A549 (cell line): ENCODE data around the gene SAXO2. TPM values are rescaled to one million over a fixed set of nuclear protein-coding genes. Genes with fewer than 3 reads are reported as not detected.
A peak's percentile ranks its signal among the peaks of the same experiment; 100 is the strongest.
"Not testable (repeated sequence)": the region's sequence is repeated elsewhere in the genome, so short reads cannot be mapped to it uniquely, and the experiment has no call there.

Experiments used
- ATAC-seq, 2 experiments: fragments of 200-7000 bp in 1 of 2; fragments of >200 bp in 1 of 2; cut with Nextera tagmentation in 1 of 2; cut with Tn5 transposase in 1 of 2; 3 replicates each; pipeline versions ENCODE4 v1.8.0 to v1.9.1; 2018 to 2020; ENCODE audit warnings: mild to moderate bottlenecking in 1 of 2, moderate library complexity in 1 of 2
- CTCF ChIA-PET: fragments of 300-600 bp; sonication (Branson Sonifier 250); formaldehyde crosslinking; extraction: SDS; loops from one replicate; lab custom pipeline; 2021; ENCODE audit warnings: antibody characterized with exemption, inconsistent platforms; lab: Yijun Ruan, JAX
- POLR2A ChIA-PET: fragments of 350-600 bp; formaldehyde crosslinking; extraction: SDS; loops from one replicate; lab custom pipeline; 2021; ENCODE audit warnings: antibody characterized with exemption, inconsistent platforms; lab: Yijun Ruan, JAX
- DNase-seq, 2 experiments: peaks; one replicate each; pipeline versions ENCODE4 v3.0.0 to v3.0.0-alpha.2; 2011 to 2016; ENCODE audit warnings: low read depth in 1 of 2, low spot score in 1 of 2
- FAIRE-seq: peaks from 2 replicates; lab custom pipeline; 2011; peaks lifted over from hg19 to GRCh38; lab: Jason Lieb, UNC
- H3K27ac ChIP-seq, 2 experiments: fragments of >200 bp; sonication (Bioruptor Twin); formaldehyde crosslinking; 3 replicates each; pipeline ENCODE4 v1.5.1; 2016 to 2017
- H3K4me1 ChIP-seq: fragments of >200 bp; sonication (Bioruptor Twin); formaldehyde crosslinking; 3 replicates; pipeline ENCODE4 v1.6.1; 2016
- H3K4me2 ChIP-seq: fragments of >200 bp; sonication (Bioruptor Twin); formaldehyde crosslinking; 3 replicates; pipeline ENCODE4 v1.6.1; 2016
- H3K4me3 ChIP-seq: fragments of >200 bp; sonication (Bioruptor Twin); formaldehyde crosslinking; 3 replicates; pipeline ENCODE4 v1.5.1; 2016
- H3K9me3 ChIP-seq: fragments of >200 bp; sonication (Bioruptor Twin); formaldehyde crosslinking; 3 replicates; pipeline ENCODE4 v1.6.1; 2016
- FOSL2 ChIP-seq, 2 experiments: fragments of 450-650 bp in 1 of 2; fragments of >200 bp in 1 of 2; sonication (Bioruptor Twin) in 1 of 2; formaldehyde crosslinking; IDR thresholded peaks; 2 replicates each; pipeline versions ENCODE4 v1.5.0 to v1.6.1; 2016 to 2020; ENCODE audit warnings: mild to moderate bottlenecking in 1 of 2, moderate library complexity in 1 of 2
- HEYL ChIP-seq: fragments of 250-450 bp; sonication (Bioruptor Pico); IDR thresholded peaks from 2 replicates; pipeline ENCODE4 v1.8.0; 2021; ENCODE audit warnings: mild to moderate bottlenecking, moderate library complexity
- PHF8 ChIP-seq: fragments of 200-600 bp; sonication (generic); IDR thresholded peaks from 2 replicates; pipeline ENCODE4 v1.6.1; 2016; ENCODE audit warnings: low read depth, mild to moderate bottlenecking, antibody characterized with exemption, moderate library complexity, borderline replicate concordance
- ZFP36 ChIP-seq: fragments of 450-650 bp; IDR thresholded peaks from 2 replicates; pipeline ENCODE4 v1.6.1; 2014; ENCODE audit warnings: borderline replicate concordance; ENCODE audit not compliant: partially characterized antibody
- WGBS: methylation state at CpG from one replicate; pipeline ENCODE4 v1.1.6; 2017; ENCODE audit errors: missing lambda C conversion rate; 5-methylcytosine and 5-hydroxymethylcytosine counted together
- polyA plus RNA-seq, 4 experiments: library from polyadenylated mRNA; depleted of rRNA in 3 of 4; stranded (reverse); fragments of >200 nt; fragmentation: RNase III in 1 of 4; extraction: RNeasy Plus Mini Kit Qiagen cat#74134 plus additional on column Dnase treatment in 1 of 4; gene quantifications; 2 replicates in 3 of 4; 3 replicates in 1 of 4; pipeline ENCODE4 v1.2.3, GENCODE V29; 2011 to 2017
- TF ChIP-seq, protein P1 (sequence below): fragments of 200-600 bp; sonication (generic); IDR thresholded peaks from 2 replicates; pipeline ENCODE4 v1.6.1; 2016; ENCODE audit warnings: antibody characterized with exemption, mild to moderate bottlenecking, moderate library complexity
- TF ChIP-seq, protein P2 (sequence below): IDR thresholded peaks from 2 replicates; pipeline ENCODE4 v1.6.1; 2012
- TF ChIP-seq, protein P3 (sequence below): fragments of 450-650 bp; IDR thresholded peaks from 2 replicates; pipeline ENCODE4 v1.6.1; 2014; ENCODE audit warnings: antibody characterized with exemption
- TF ChIP-seq, protein P4 (sequence below): fragments of 250-450 bp; sonication (Bioruptor Pico); IDR thresholded peaks from 2 replicates; pipeline ENCODE4 v1.5.0; 2020; ENCODE audit warnings: low read depth, mild to moderate bottlenecking, moderate library complexity

SAXO2 gene
- polyA plus RNA-seq, 2 of the 4 experiments (the other 2 are of a cell fraction): 1.1 to 2.5 TPM

DNA sequence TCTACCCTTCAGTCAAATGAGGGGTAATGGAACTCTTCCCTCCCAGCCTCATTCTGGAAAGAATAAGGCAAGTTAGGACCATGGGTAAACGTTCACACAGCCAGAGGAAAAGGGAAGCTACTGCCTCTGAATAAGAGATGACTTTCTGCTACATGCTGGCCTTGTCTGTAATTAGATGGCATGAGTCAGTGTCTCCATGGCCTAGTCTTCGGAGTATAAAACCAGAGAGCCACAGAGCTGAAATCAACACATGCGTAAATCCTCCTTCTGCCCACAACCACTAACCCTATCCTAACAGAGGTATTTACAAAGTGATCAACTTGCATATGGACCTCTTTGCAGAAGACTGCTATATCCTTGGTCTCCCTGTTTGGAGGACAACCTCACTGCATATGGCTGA is 14.4 kb upstream of the SAXO2 start:
- H3K9me3 ChIP-seq, H3K4me1 ChIP-seq, H3K27ac ChIP-seq, DNase-seq, H3K4me2 ChIP-seq, ATAC-seq, H3K4me3 ChIP-seq, CTCF ChIA-PET, FAIRE-seq: not testable (repeated sequence)
- 80% methylated on average over 3 of the region's 3 CpGs for WGBS
- POLR2A ChIA-PET: interaction anchor here (0.7 kb wide), 1 partner anchor 95 kb away, joined by 3 read pairs; no protein-coding TSS in a partner anchor

DNA sequence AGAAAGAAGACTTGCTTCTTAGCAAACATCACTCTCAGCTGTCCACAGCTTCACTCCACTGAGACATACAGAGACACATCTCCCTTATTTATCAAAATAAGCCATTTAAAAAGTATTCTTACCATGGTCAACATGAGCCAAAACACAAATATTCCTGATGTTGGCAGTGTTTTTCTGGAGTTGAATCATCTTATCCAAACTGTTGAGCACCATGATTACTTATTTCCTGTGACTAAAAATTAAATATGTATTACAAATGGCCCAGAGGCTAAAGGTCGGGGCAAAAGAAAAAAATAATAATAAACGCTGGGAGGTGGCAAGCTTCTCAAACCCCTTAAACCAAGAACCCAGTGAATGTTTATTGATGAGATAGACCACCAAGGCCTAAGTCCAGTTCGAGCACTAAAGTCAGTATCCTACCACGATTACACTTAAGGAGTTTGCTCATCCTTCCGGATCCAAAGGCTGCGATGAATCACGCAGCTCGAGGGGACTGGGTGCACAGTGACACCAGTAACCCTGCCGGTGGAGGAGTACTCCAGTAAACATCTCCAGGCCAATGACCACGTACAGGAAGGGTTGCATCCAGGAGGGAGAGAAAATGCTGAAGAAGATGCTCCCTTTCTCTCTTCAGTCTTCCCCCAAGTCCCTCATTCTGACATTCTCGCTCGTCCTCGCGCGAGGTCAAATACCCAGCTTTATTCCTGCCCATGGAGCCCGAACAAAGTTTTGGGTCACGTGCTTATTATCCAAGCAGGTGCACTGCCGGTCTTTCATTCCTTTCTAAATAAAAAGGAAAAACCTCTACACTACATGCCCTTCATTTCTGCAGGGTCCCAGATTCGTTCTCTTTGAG is 824 bp upstream of the SAXO2 start:
- peak; percentile 73 to 84 for ATAC-seq
- Histone ChIP-seq H3K4me1 (peaks cover 19% of the 10 kb centered on the region; the same call in 2 of the 3 replicates), H3K4me3 (peak overlapping the region; percentile 68), H3K4me2 (peak overlapping the region; percentile 78)
- DNase-seq: peak; percentile 54 to 77
- FAIRE-seq: not testable (repeated sequence)
- TF ChIP-seq, protein P1, sequence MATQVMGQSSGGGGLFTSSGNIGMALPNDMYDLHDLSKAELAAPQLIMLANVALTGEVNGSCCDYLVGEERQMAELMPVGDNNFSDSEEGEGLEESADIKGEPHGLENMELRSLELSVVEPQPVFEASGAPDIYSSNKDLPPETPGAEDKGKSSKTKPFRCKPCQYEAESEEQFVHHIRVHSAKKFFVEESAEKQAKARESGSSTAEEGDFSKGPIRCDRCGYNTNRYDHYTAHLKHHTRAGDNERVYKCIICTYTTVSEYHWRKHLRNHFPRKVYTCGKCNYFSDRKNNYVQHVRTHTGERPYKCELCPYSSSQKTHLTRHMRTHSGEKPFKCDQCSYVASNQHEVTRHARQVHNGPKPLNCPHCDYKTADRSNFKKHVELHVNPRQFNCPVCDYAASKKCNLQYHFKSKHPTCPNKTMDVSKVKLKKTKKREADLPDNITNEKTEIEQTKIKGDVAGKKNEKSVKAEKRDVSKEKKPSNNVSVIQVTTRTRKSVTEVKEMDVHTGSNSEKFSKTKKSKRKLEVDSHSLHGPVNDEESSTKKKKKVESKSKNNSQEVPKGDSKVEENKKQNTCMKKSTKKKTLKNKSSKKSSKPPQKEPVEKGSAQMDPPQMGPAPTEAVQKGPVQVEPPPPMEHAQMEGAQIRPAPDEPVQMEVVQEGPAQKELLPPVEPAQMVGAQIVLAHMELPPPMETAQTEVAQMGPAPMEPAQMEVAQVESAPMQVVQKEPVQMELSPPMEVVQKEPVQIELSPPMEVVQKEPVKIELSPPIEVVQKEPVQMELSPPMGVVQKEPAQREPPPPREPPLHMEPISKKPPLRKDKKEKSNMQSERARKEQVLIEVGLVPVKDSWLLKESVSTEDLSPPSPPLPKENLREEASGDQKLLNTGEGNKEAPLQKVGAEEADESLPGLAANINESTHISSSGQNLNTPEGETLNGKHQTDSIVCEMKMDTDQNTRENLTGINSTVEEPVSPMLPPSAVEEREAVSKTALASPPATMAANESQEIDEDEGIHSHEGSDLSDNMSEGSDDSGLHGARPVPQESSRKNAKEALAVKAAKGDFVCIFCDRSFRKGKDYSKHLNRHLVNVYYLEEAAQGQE: peak; percentile 52; the same call in 1 of the 2 replicates
- TF ChIP-seq, protein P2, sequence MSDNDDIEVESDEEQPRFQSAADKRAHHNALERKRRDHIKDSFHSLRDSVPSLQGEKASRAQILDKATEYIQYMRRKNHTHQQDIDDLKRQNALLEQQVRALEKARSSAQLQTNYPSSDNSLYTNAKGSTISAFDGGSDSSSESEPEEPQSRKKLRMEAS: peak; percentile 4; the same call in 1 of the 2 replicates
- 0 out of 2 replicates have a peak, but pooled peaks have one; percentile 20 for TF ChIP-seq FOSL2 (IDR thresholded peaks at IDR 0.05)
- peak; percentile 77 for TF ChIP-seq FOSL2 (CRISPR knock-in tag; IDR thresholded peaks at IDR 0.05)
- TF ChIP-seq, protein P3, sequence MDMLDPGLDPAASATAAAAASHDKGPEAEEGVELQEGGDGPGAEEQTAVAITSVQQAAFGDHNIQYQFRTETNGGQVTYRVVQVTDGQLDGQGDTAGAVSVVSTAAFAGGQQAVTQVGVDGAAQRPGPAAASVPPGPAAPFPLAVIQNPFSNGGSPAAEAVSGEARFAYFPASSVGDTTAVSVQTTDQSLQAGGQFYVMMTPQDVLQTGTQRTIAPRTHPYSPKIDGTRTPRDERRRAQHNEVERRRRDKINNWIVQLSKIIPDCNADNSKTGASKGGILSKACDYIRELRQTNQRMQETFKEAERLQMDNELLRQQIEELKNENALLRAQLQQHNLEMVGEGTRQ: peak; percentile 82
- TF ChIP-seq, all 56 proteins: peak for 4; not testable (repeated sequence) for 52
- POLR2A ChIA-PET: interaction anchor here (0.6 to 1.6 kb wide), 5 partner anchors 15 to 278 kb away, joined by 3 to 6 read pairs (median 4); partner anchors contain the start of gene RPS17
- CTCF ChIA-PET: interaction anchor here (1.0 to 1.1 kb wide), 2 partner anchors 10 to 16 kb away, joined by 3 to 4 read pairs; no protein-coding TSS in a partner anchor
- WGBS: under 1% methylated on average over 19 of the region's 19 CpGs
- H3K27ac ChIP-seq: peak overlapping the region; percentile 74 to 93
- H3K9me3 ChIP-seq: not testable (repeated sequence)

DNA sequence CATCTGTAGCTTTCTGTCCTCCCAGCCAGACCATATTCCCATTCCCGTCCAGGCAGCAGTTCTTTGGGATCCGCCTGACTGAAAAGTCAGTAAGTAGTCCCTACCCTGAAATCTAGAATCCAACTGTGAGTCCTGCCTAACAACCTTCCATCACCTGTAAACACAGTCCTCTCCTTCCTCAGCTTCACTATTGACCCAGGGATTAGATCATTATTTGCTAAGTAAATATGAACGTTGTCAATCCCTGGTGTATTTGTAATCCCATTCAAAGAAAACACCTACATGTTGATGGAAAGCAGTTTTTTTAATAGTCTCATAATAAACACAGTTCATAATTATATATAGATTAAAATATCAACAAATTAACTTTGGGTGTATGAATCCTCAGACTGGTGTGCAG is 732 bp downstream of the SAXO2 start:
- Histone ChIP-seq H3K9me3 (no peaks in the 10 kb centered on the region), H3K4me2 (peak overlapping the region; percentile 78), H3K4me1 (peaks cover 19% of the 10 kb centered on the region; the same call in 2 of the 3 replicates), H3K4me3 (peak overlapping the region; percentile 68), H3K27ac (peak overlapping the region in 1 of 2 experiments; percentile 93; a peak in 3 of 6 replicates)
- ChIA-PET POLR2A (interaction anchor here (1.4 kb wide), 1 partner anchor 277 kb away, joined by 5 read pairs; the partner anchor contains the start of gene RPS17), CTCF (no interaction called here)
- 9% methylated on average over 3 of the region's 3 CpGs for WGBS
- DNase-seq (peak; percentile 67 to 68), ATAC-seq (peak; percentile 30 to 31; a peak in 5 of 6 replicates), FAIRE-seq (no peak)
- TF ChIP-seq PHF8 (no peak), ZFP36 (peak; percentile 57), FOSL2 (IDR thresholded peaks at IDR 0.05) (no peak), FOSL2 (CRISPR knock-in tag; IDR thresholded peaks at IDR 0.05) (peak; percentile 11; the same call in 1 of the 2 replicates), HEYL (CRISPR knock-in tag) (no peak)
- TF ChIP-seq, protein P4, sequence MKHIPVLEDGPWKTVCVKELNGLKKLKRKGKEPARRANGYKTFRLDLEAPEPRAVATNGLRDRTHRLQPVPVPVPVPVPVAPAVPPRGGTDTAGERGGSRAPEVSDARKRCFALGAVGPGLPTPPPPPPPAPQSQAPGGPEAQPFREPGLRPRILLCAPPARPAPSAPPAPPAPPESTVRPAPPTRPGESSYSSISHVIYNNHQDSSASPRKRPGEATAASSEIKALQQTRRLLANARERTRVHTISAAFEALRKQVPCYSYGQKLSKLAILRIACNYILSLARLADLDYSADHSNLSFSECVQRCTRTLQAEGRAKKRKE (CRISPR knock-in tag): no peak

DNA sequence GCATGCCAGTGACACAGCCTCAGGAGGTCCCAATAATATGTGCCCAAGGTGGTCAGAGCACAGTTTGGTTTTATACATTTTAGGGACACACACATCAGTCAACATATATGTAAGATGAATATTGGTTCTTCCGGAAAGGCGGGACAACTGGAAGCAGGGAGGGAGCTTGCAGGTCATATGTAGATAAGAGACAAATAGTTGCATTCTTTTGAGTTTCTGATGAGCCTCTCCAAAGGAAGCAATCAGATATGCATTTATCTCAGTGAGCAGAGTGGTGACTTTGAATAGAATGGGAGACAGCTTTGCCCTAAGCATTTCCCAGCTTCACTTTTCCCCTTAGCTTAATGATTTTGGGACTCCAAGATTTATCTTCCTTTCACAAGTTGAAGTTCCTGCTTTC is 4.5 kb downstream of the SAXO2 start:
- ATAC-seq, H3K27ac ChIP-seq, H3K9me3 ChIP-seq, DNase-seq, H3K4me3 ChIP-seq, FAIRE-seq, H3K4me2 ChIP-seq, POLR2A ChIA-PET, H3K4me1 ChIP-seq: not testable (repeated sequence)
- WGBS: 97% methylated on average over 2 of the region's 2 CpGs
- CTCF ChIA-PET: interaction anchor here (1.6 kb wide), 1 partner anchor 992 kb away, joined by 3 read pairs; no protein-coding TSS in a partner anchor

DNA sequence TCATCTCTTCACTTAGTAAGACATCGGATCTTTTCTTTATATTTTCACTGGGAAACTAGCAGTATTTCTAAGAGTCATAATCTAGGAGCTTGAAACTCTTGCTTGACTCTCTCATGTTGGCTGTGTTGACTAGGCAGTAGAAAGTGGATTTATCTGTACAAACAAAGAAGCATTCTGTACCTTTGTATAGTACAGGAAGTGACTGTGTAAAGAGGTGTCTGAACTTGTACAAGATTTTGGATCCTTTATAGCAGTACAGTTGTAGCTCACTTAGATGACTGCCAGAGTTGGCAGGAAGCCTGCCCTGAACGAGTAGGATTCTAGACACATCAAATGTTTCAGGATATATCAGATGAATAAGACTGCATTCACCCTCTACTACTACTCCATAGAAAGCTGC is 5.8 kb downstream of the SAXO2 start:
- DNase-seq, H3K9me3 ChIP-seq, POLR2A ChIA-PET, ATAC-seq, H3K4me2 ChIP-seq, H3K27ac ChIP-seq, H3K4me3 ChIP-seq, H3K4me1 ChIP-seq: not testable (repeated sequence)
- WGBS: 45% methylated on average over 2 of the region's 2 CpGs
- FAIRE-seq: peak; percentile 83
- CTCF ChIA-PET: interaction anchor here (1.5 kb wide), 1 partner anchor 21 kb away, joined by 4 read pairs; no protein-coding TSS in a partner anchor
